IMR-90 (cell line): Measurements from ENCODE around the gene NKAIN2. TPM values are rescaled to one million over a fixed set of nuclear protein-coding genes. Genes with fewer than 3 reads are reported as not detected.

ENCODE experiments used
- ATAC-seq: fragments of 200-7000 bp; cut with Tn5 transposase; 2 replicates; pipeline ENCODE4 v1.9.1; 2020; ENCODE audit warnings: low read depth, mild to moderate bottlenecking, moderate library complexity
- BruUV-seq: library from RNA; stranded (reverse); fragments of 400-500 nt; replicated peaks from 2 replicates; lab custom pipeline; 2021; lab: Mats Ljungman, UMichigan
- CTCF ChIA-PET: fragments of 300-600 bp; formaldehyde crosslinking; extraction: SDS; loops from one replicate; lab custom pipeline; 2021; ENCODE audit warnings: antibody characterized with exemption; lab: Yijun Ruan, JAX
- POLR2A ChIA-PET: fragments of 300-600 bp; sonication (Branson Sonifier 250); formaldehyde crosslinking; loops from one replicate; lab custom pipeline; 2022; ENCODE audit warnings: antibody characterized with exemption; ENCODE audit not compliant: unreplicated experiment; lab: Charles Lee
- DNase-seq: peaks from one replicate; pipeline ENCODE4 v3.0.0; 2013
- H2AFZ ChIP-seq: replicated peaks from 2 replicates; pipeline ENCODE3; 2013; ENCODE audit warnings: low read length, mild to moderate bottlenecking; ENCODE audit not compliant: poor library complexity
- H2AK5ac ChIP-seq: 2 replicates; pipeline ENCODE4 v1.6.1; 2013; ENCODE audit warnings: low read depth, low read length, inconsistent platforms
- H2AK9ac ChIP-seq: replicated peaks from 2 replicates; pipeline ENCODE3; 2013; ENCODE audit warnings: mild to moderate bottlenecking, low read depth, low read length, moderate library complexity; ENCODE audit not compliant: poor library complexity
- H2BK120ac ChIP-seq: 2 replicates; pipeline ENCODE4 v1.6.1; 2013; ENCODE audit warnings: low read depth, low read length, inconsistent platforms
- H2BK15ac ChIP-seq: 3 replicates; pipeline ENCODE4 v1.6.1; 2013; ENCODE audit warnings: low read depth, low read length, inconsistent platforms
- H2BK20ac ChIP-seq: 2 replicates; pipeline ENCODE4 v1.6.1; 2013; ENCODE audit warnings: low read depth, mild to moderate bottlenecking, inconsistent platforms, low read length, moderate library complexity
- H2BK5ac ChIP-seq: 2 replicates; pipeline ENCODE4 v1.6.1; 2013; ENCODE audit warnings: mild to moderate bottlenecking, low read depth, low read length, inconsistent platforms; ENCODE audit not compliant: poor library complexity, severe bottlenecking
- H3K14ac ChIP-seq: replicated peaks from 2 replicates; pipeline ENCODE4 v1.6.1; 2013; ENCODE audit warnings: low read depth, low read length, inconsistent platforms
- H3K18ac ChIP-seq: 2 replicates; pipeline ENCODE4 v1.6.1; 2013; ENCODE audit warnings: low read depth, low read length, control low read depth
- H3K23ac ChIP-seq: 2 replicates; pipeline ENCODE4 v1.6.1; 2013; ENCODE audit warnings: low read depth, low read length, inconsistent platforms
- H3K27ac ChIP-seq: 2 replicates; pipeline ENCODE4 v1.5.1; 2013; ENCODE audit warnings: mild to moderate bottlenecking, control low read depth, low read length; ENCODE audit not compliant: insufficient read depth
- H3K27me3 ChIP-seq: 2 replicates; pipeline ENCODE4 v1.6.1; 2013; ENCODE audit warnings: low read length; ENCODE audit not compliant: control insufficient read depth, insufficient read depth
- H3K36me3 ChIP-seq: 2 replicates; pipeline ENCODE4 v1.6.1; 2013; ENCODE audit warnings: low read length, mixed read lengths; ENCODE audit not compliant: control insufficient read depth, insufficient read depth
- H3K4ac ChIP-seq: 2 replicates; pipeline ENCODE4 v1.6.1; 2013; ENCODE audit warnings: low read depth, low read length, inconsistent platforms
- H3K4me1 ChIP-seq: 2 replicates; pipeline ENCODE4 v1.6.1; 2013; ENCODE audit warnings: low read length, mixed read lengths; ENCODE audit not compliant: control insufficient read depth, insufficient read depth
- H3K4me2 ChIP-seq: 2 replicates; pipeline ENCODE4 v1.6.1; 2013; ENCODE audit warnings: low read depth, mild to moderate bottlenecking, control low read depth, low read length, moderate library complexity
- H3K4me3 ChIP-seq: 2 replicates; pipeline ENCODE4 v1.5.1; 2013; ENCODE audit warnings: low read depth, mild to moderate bottlenecking, control low read depth, low read length, moderate library complexity; ENCODE audit not compliant: insufficient read depth
- H3K56ac ChIP-seq: 2 replicates; pipeline ENCODE4 v1.6.1; 2013; ENCODE audit warnings: low read length, inconsistent platforms; ENCODE audit not compliant: insufficient read depth; ENCODE audit errors: extremely low read depth
- H3K79me1 ChIP-seq, 2 experiments: 2 replicates each; pipeline ENCODE4 v1.6.1; 2013; ENCODE audit warnings: low read length in 2 of 2, inconsistent platforms in 1 of 2, low read depth in 1 of 2
- H3K9ac ChIP-seq: 2 replicates; pipeline ENCODE4 v1.6.1; 2013; ENCODE audit warnings: low read depth, low read length, control low read depth
- H3K9me1 ChIP-seq: 2 replicates; pipeline ENCODE4 v1.6.1; 2013; ENCODE audit warnings: low read length, inconsistent platforms; ENCODE audit not compliant: insufficient read depth
- H3K9me3 ChIP-seq: 2 replicates; pipeline ENCODE4 v1.6.1; 2013; ENCODE audit warnings: low read length; ENCODE audit not compliant: control insufficient read depth, insufficient read depth
- H4K20me1 ChIP-seq: 2 replicates; pipeline ENCODE4 v1.6.1; 2013; ENCODE audit warnings: low read length, inconsistent platforms; ENCODE audit not compliant: insufficient read depth
- H4K5ac ChIP-seq: 2 replicates; pipeline ENCODE4 v1.6.1; 2013; ENCODE audit warnings: mild to moderate bottlenecking, low read depth, low read length, control low read depth
- H4K8ac ChIP-seq, 2 experiments: 2 replicates each; pipeline ENCODE4 v1.6.1; 2013; ENCODE audit warnings: low read depth in 2 of 2, low read length in 2 of 2, control low read depth in 1 of 2, inconsistent platforms in 1 of 2
- H4K91ac ChIP-seq: 2 replicates; pipeline ENCODE4 v1.6.1; 2013; ENCODE audit warnings: low read depth, low read length, inconsistent platforms; ENCODE audit not compliant: insufficient read depth
- BHLHE40 ChIP-seq: fragments of 150-350 bp; IDR thresholded peaks from 2 replicates; pipeline ENCODE4 v1.6.1; 2016; ENCODE audit warnings: mild to moderate bottlenecking, low read depth, low read length
- CEBPB ChIP-seq: IDR thresholded peaks from 2 replicates; pipeline ENCODE4 v1.6.1; 2012; ENCODE audit warnings: low read depth, low read length, improper control_type of control experiment
- CHD1 ChIP-seq: IDR thresholded peaks from 2 replicates; pipeline ENCODE4 v1.6.1; 2012; ENCODE audit warnings: low read depth, low read length, improper control_type of control experiment
- CTCF ChIP-seq: conservative IDR thresholded peaks from 2 replicates; pipeline ENCODE4 v1.5.1; 2012; ENCODE audit warnings: mild to moderate bottlenecking, low read depth, low read length, improper control_type of control experiment
- ELK1 ChIP-seq: fragments of 150-350 bp; IDR thresholded peaks from 2 replicates; pipeline ENCODE4 v1.6.1; 2016; ENCODE audit warnings: low read depth, mild to moderate bottlenecking, low read length, moderate library complexity, borderline replicate concordance
- FOS ChIP-seq: fragments of 150-350 bp; IDR thresholded peaks from 2 replicates; pipeline ENCODE4 v1.6.1; 2016; ENCODE audit warnings: low read depth, low read length
- MAFK ChIP-seq: IDR thresholded peaks from 2 replicates; pipeline ENCODE4 v1.6.1; 2012; ENCODE audit warnings: low read depth, low read length, improper control_type of control experiment
- MAZ ChIP-seq: IDR thresholded peaks from 2 replicates; pipeline ENCODE4 v1.6.1; 2012; ENCODE audit warnings: low read depth, mild to moderate bottlenecking, low read length, improper control_type of control experiment, moderate library complexity, borderline replicate concordance
- MXI1 ChIP-seq: IDR thresholded peaks from 2 replicates; pipeline ENCODE4 v1.6.1; 2012; ENCODE audit warnings: low read depth, mild to moderate bottlenecking, low read length, moderate library complexity, borderline replicate concordance
- POLR2A ChIP-seq: IDR thresholded peaks from 2 replicates; pipeline ENCODE4 v1.6.1; 2012; ENCODE audit warnings: mild to moderate bottlenecking, low read depth, low read length
- RAD21 ChIP-seq: IDR thresholded peaks from 2 replicates; pipeline ENCODE4 v1.6.1; 2012; ENCODE audit warnings: low read length, improper control_type of control experiment
- RCOR1 ChIP-seq: IDR thresholded peaks from 2 replicates; pipeline ENCODE4 v1.6.1; 2012; ENCODE audit warnings: mild to moderate bottlenecking, low read length, improper control_type of control experiment; ENCODE audit not compliant: insufficient replicate concordance
- RFX5 ChIP-seq: IDR thresholded peaks from 2 replicates; pipeline ENCODE4 v1.8.0; 2012; ENCODE audit warnings: low read depth, mild to moderate bottlenecking, low read length, moderate library complexity
- USF2 ChIP-seq: fragments of 150-350 bp; IDR thresholded peaks from 2 replicates; pipeline ENCODE4 v1.6.1; 2017; ENCODE audit warnings: mild to moderate bottlenecking, antibody characterized with exemption, low read length, low read depth
- WGBS, 2 experiments: methylation state at CpG; one replicate each; pipeline versions ENCODE4 v1.1.5 to v1.1.7; 2013; ENCODE audit warnings: missing lambda C conversion rate in 2 of 2; ENCODE audit not compliant: insufficient read length in 1 of 2; ENCODE audit errors: extremely low coverage in 2 of 2; 5-methylcytosine and 5-hydroxymethylcytosine counted together
- dilution Hi-C: fragments of 300-500 bp; cut with HindIII; formaldehyde crosslinking; loops from one replicate; pipeline ENCODE4 v1.14.3; 2018; ENCODE audit warnings: low sequenced_read_pairs; ENCODE audit not compliant: unreplicated experiment
- in situ Hi-C: fragments of 300-500 bp; cut with MboI; formaldehyde crosslinking; loops from 3 replicates; pipeline ENCODE4 v1.14.3; 2019; ENCODE audit warnings: low sequenced_read_pairs, inconsistent platforms, mixed read lengths
- intact Hi-C: fragments of 100-400 bp; cut with micrococcal nuclease; formaldehyde crosslinking; loops from 2 replicates; pipeline ENCODE4 v1.10.0; 2022
- polyA plus RNA-seq, 3 experiments: library from polyadenylated mRNA; depleted of rRNA; stranded (reverse); fragments of >200 nt; gene quantifications; 2 replicates each; pipeline ENCODE4 v1.2.3, GENCODE V29; 2012; ENCODE audit warnings: low replicate concordance in 1 of 3
- total RNA-seq: library from RNA; depleted of rRNA; stranded (reverse); fragments of >200 nt; gene quantifications from 2 replicates; pipeline ENCODE4 v1.2.3, GENCODE V29; 2012

NKAIN2 gene
- total and polyA plus RNA-seq, 2 of the 4 experiments (the other 2 are of a cell fraction), result not detected

- H3K18ac ChIP-seq, result no peak overlapping the region
- H2AK5ac ChIP-seq, result no peak overlapping the region
- H2BK120ac ChIP-seq, result no peak overlapping the region
- no TSS peak for BruUV-seq
- no peaks in the 10 kb centered on the region for H3K9me3 ChIP-seq
- no peak overlapping the region for H2BK20ac ChIP-seq
- DNase-seq (no peak), ATAC-seq (no peak)
- H3K56ac ChIP-seq, result no peak overlapping the region
- H3K4me2 ChIP-seq, result no peak overlapping the region
- no peaks in the 10 kb centered on the region for H3K27me3 ChIP-seq
- no peaks in the 10 kb centered on the region for H3K4me1 ChIP-seq
- no peak overlapping the region for H2AFZ ChIP-seq
- ChIA-PET POLR2A (no interaction called here), CTCF (no interaction called here)
- H2AK9ac ChIP-seq, result no peak overlapping the region
- H3K23ac ChIP-seq, result no peak overlapping the region
- dilution Hi-C loops (no loop called here), in situ Hi-C loops (no loop called here), intact Hi-C loops (no loop called here)
- no peaks in the 10 kb centered on the region for H3K79me1 ChIP-seq
- H2BK15ac ChIP-seq, result no peak overlapping the region
- H3K14ac ChIP-seq, result no peak overlapping the region
- no CpG with 5 or more reads among the region's 2 CpGs for WGBS, 2 experiments
- no peaks in the 10 kb centered on the region for H3K36me3 ChIP-seq
- H2BK5ac ChIP-seq, result no peak overlapping the region
- H4K20me1 ChIP-seq, result no peaks in the 10 kb centered on the region
- H4K91ac ChIP-seq, result no peak overlapping the region
- H4K8ac ChIP-seq, result no peak overlapping the region
- no peak overlapping the region for H3K9ac ChIP-seq
- TF ChIP-seq FOS (no peak), MAFK (no peak), ELK1 (no peak), RCOR1 (no peak), MXI1 (no peak), CEBPB (no peak), CHD1 (no peak), MAZ (no peak), RFX5 (no peak), POLR2A (no peak), BHLHE40 (no peak), USF2 (no peak), CTCF (no peak), RAD21 (no peak)
- H3K4me3 ChIP-seq, result no peak overlapping the region
- H3K27ac ChIP-seq, result no peak overlapping the region
- no peak overlapping the region for H4K5ac ChIP-seq
- no peaks in the 10 kb centered on the region for H3K9me1 ChIP-seq
- no peak overlapping the region for H3K4ac ChIP-seq
Observed at GRCh38 chr6:124546601-124547000, 742.9 kb downstream of the NKAIN2 start.
